C4-2B (cell line): ENCODE data around the gene MEGF10.

ENCODE experiments used
- CTCF ChIP-seq: fragments of 450-650 bp; conservative IDR thresholded peaks from 2 replicates; pipeline ENCODE4 v1.5.1; 2017; ENCODE audit warnings: mild to moderate bottlenecking
- ZFX ChIP-seq: fragments of 450-650 bp; IDR thresholded peaks from 2 replicates; pipeline ENCODE4 v1.6.1; 2017

- TF ChIP-seq CTCF (no peak), ZFX (no peak)
These were observed 150.2 kb downstream of the MEGF10 start for GRCh38 chr5:127440831-127441230.
